Stimulated activated CD4-positive, alpha-beta T cell treated with anti-CD3 and anti-CD28 coated beads, Interleukin-2, amount 100 ng/mL, for 4 hours (primary cell): ENCODE data around the gene EXOC6.
"Not testable (repeated sequence)": the region's sequence is repeated elsewhere in the genome, so short reads cannot be mapped to it uniquely, and the experiment has no call there.

Source experiments
- DNase-seq: peaks from one replicate; pipeline ENCODE4 v3.0.0-alpha.2; 2020; ENCODE audit warnings: low read depth

The EXOC6 gene

GRCh38 chr10:93080350-93081046 is 232.2 kb downstream of the EXOC6 start:
- peak; percentile 14 for DNase-seq

- DNase-seq = no peak
Measured at GRCh38 chr10:93081318-93081717, 233.0 kb downstream of the EXOC6 start.

DNA sequence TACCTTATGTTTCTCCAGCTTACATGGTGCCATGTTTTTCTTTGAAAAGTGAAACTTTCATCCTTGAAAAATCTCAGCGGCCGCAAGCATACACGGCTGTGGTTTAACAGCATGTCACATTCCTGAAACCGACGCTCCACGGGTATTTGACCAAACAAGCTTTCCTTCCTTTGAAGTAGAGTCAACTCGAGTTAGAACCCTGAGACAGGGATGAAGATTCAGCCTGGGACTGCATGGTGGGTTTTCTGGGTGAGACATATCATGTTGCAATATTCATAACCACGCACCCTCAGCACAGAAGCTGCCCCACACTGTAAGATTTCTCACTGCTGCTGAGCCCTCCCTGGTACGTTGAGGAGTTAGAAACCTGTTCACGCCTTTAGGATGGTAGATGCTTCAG is 233.5 kb downstream of the EXOC6 start:
- no peak for DNase-seq

DNA sequence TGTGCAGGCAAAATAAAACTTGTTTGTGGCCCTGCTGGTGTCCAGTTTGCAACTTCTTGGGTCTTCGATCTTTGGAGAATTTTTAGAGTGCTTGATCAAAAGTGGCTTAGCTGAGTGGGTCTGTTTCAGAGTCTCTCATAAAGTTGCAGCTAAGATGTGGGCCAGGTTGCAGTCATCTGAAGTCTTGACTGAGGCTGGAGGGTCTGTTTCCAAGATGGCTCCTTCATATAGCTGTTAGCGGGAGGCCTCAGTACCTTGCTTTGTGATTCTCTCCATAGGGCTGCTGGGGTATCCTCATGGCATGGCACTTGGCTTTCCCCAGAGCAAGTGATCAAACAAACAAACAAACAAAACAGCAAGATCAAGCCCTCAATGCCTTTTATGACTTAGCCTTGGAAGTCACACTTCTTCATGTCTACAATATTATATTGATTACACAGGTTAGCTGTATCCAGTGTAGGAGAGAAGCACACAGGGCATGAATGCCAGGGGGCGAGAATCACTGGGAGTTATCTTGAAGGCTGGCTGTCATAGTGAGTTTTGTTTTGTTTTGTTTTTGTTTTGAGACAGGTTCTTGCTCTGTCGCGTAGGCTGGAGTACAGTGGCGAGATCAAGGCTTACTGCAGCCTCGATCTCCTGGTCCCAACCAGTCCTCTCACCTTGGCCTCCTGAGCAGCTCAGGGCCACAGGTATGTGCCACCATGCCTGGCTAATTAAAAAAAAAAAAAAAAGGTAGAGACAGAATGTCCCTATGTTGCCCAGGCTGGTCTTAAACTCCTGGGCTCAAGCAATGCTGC is 235.6 kb downstream of the EXOC6 start:
- no peak for DNase-seq

DNA sequence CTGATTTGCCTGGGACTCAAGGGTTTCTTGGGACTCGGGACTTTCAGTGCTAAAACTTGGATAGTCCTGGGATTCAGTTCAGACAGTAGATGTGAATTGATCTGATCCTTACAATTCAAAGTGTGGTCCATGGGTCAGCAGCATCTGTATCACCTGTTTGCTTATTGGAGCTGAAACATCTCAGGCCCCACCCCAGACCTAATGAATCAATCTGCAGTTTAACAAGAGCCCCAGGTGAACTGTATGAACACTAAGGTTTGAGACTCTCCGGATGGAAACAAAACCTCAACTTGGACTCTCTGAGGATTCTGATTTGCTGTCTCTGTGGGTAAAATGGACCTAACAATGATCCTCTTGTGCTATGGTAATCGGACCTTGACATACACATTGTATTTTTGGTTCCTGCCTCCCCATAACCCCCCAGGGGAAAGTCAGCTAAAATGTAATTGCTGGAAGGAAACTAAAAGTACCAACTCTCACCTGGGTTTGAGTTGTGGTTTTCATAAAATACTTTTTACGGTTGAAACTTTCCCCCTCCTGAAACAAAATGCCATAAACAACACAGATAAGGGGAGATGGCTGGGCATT is 237.0 kb downstream of the EXOC6 start:
- no peak for DNase-seq

DNA sequence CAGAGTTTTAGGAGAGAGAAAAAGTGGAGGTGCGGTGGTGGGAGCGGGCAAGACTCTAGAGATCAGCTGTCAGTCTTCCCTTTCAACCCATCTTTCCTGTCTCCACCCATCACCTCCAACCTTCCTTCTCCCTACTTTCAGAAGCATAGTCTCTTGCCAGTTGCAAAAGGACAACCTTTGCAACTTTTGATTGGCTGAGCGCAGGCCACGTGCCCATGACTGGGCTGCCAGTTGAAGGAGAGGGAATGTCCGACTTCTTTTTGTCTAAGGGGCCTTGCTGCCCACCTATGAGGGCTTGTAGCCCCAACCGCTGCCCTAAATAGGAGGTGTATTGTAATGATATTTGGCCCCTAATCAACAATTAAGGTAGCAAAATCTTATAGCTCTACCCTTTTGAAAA is 238.0 kb downstream of the EXOC6 start:
- no peak for DNase-seq

DNA sequence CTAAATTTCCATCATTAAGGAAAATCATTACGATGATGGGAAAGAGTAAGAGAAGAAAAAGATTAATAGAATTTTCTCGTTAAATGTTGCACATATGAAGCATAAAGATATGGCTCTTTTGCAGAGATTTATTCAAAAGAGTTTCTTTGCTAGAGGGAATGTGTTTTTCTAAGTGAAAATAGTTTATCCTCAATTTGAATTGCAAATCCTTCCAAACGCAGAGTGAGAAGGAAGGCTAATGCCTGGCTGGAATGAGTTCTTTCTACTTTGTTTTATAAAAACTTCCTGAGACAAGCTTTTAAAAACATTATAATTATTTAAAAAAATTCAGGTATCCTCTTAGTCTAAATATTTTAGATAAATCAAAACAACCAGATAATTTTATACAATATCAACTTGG is 239.5 kb downstream of the EXOC6 start:
- no peak for DNase-seq

DNA sequence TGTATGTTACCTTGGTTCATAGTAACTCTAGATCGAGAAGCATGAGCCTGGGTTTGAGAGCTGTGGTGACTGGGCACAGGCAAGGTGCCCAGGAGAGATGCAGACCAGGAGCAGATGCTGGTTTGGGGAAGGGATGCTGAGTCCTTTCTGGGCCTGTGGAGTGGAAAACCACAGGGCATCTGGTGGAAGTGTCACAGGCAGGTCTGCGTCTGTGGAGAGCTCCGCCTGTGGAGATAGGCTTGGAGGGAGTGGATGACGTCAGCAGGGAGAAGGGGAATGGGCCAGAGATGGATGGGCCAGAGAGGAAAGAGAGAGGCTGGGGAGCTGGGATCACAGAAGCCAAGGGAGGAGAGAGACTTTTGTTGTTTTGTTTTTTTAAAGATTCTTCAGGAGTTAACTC is 240.1 kb downstream of the EXOC6 start:
- no peak for DNase-seq

DNA sequence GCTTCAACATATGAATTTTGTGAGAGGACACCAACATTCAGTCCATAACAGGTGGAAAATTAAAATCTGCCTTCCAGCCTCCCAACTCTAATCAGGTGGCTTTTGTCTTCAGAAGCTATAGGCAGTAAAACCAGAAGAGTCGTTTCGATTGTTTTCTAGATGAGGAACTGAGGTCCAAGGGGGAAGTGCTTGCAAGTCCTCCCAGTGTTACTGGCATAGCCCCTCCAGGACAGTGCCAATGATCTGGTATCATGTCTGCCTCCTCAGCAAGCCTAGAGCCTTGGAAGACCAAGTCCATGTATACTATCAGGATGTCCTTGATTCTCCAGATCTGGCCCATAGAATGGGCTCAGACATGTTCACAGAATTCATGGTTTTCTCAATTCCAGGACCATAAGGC is 242.3 kb downstream of the EXOC6 start:
- DNase-seq = no peak

DNA sequence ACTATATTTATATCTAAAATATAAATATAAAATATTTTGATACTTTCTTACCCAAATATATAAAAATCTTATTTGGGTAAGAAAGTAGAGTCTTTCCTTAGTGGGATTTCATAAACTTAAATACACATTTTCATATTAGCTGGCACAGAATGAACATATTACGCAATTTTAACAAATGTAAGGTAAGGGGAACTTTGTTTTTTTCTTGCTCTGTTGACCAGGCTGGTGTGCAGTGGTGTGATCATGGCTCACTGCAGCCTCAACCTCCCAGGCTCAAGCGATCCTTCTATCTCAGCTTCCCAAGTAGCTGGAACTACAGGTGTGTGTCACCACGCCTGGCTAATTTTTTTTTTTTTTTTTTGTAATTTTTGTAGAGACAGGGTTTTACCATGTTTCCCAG is 243.6 kb downstream of the EXOC6 start:
- no peak for DNase-seq

DNA sequence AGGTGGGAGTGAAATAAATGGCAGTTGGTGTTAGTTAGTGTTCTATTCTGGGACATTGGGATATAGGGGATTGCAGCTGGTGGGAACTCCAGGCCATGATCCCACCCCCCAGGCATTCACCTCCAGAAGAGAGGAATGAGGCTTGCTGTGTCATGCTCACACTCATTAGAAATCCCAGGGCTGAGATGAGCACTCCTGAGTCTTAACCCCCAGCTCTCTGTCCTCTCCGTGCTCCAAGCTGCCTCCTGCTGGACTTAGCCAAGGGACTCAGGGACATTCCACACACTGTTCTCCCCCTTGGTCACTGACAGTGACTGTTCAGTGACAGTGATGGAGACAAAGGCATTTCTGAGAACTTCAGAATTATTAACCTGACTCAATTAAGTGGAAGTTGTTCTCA is 246.9 kb downstream of the EXOC6 start:
- no peak for DNase-seq

DNA sequence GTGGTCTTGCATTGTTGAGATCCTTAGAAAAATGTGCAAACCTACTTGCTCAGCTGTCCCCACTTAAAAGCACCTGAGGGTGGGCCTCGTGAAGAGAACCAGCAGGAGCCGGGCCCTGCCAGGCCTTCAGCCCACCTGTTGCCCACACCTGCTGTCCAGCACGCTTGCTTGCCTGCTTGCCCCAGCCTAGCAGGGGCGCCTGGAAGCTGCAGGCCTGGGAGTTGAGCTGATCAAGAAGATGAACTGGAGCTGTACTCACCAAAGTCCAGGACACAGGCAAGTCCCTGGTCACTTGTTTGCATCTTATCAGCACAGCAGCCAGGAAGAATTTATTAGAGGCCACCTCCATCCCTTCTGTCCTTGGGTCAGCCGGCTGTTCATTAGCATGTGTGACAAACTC is 248.6 kb downstream of the EXOC6 start:
- DNase-seq = no peak

DNA sequence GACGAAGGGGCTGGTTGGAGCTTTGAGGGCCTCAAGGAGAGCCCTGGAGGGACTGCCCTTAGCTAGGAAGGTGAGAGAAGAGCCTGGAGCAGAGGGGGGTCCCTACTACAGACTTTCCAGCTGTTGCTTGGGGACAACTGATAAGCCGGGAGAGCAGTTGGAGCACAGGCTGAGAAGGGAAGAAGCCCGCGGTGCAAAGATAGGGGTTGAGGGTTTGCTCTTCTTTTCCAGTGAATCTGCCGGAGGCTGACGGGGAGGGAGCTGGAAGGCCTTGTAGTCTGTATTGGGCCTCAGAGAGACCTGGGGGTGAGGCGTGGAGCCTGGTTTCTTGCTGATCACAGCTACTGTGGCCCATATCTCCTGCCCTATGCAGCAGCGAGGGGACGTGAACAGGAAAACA is 249.1 kb downstream of the EXOC6 start:
- DNase-seq = no peak

- no peak for DNase-seq
Measured at GRCh38 chr10:93098816-93099215, 250.5 kb downstream of the EXOC6 start.

- DNase-seq = no peak
Measured at GRCh38 chr10:93099670-93100069, 251.3 kb downstream of the EXOC6 start.

DNA sequence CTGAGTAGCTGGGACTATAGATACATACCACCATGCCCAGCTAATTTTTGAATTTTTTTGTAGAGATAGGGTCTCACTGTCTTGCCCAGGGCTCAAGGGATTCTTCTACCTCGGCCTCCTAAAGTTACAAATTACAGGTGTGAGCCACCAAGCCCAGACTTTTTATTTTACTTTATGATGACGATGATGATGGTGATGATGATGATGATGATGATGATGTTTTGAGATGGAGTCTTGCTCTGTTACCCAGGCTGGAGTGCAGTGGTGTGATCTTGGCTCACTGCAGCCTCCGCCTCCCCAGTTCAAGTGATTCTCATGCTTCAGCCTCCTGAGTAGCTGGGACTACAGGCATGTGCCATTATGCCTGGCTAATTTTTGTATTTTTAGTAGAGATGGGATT is 252.8 kb downstream of the EXOC6 start:
- not testable (repeated sequence) for DNase-seq

DNA sequence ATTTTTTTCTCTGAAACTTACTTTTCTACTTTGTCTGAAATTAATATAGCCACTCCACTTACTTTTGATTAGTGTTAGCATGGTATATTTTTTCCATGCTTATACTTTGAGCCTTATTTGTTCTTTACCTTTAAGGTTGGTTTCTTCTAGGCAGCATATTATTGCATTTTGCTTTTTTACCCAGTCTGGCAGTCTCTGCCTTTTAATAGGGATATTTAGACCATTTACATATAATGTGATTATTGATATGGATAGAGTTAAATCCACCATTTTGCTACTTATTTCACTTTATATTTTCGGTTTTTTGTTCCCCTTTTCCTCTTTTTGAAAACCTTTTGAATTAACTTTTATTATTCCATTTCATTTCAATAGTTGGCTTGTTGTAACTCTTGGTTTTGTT is 255.6 kb downstream of the EXOC6 start:
- DNase-seq = no peak

GRCh38 chr10:93106631-93107072 is 258.3 kb downstream of the EXOC6 start:
- no peak for DNase-seq
